Mammary epithelial cell (primary cell): ENCODE data around the gene RAMAC.
A peak's percentile ranks its signal among the peaks of the same experiment; 100 is the strongest.

Experiments
- CTCF ChIP-seq, 2 donors: IDR thresholded peaks in 1 of 2; conservative IDR thresholded peaks in 1 of 2; 2 replicates each; pipeline ENCODE4 v1.5.1; 2011 to 2012; ENCODE audit warnings: inconsistent platforms in 2 of 2, low read length in 2 of 2, mild to moderate bottlenecking in 2 of 2, control low read depth in 1 of 2, low read depth in 1 of 2; ENCODE audit not compliant: insufficient read depth in 1 of 2; ENCODE audit errors: extremely low read depth in 1 of 2
- EZH2 ChIP-seq: IDR thresholded peaks from 2 replicates; pipeline ENCODE4 v1.6.1; 2012; ENCODE audit warnings: low read length, inconsistent platforms, borderline replicate concordance

DNA sequence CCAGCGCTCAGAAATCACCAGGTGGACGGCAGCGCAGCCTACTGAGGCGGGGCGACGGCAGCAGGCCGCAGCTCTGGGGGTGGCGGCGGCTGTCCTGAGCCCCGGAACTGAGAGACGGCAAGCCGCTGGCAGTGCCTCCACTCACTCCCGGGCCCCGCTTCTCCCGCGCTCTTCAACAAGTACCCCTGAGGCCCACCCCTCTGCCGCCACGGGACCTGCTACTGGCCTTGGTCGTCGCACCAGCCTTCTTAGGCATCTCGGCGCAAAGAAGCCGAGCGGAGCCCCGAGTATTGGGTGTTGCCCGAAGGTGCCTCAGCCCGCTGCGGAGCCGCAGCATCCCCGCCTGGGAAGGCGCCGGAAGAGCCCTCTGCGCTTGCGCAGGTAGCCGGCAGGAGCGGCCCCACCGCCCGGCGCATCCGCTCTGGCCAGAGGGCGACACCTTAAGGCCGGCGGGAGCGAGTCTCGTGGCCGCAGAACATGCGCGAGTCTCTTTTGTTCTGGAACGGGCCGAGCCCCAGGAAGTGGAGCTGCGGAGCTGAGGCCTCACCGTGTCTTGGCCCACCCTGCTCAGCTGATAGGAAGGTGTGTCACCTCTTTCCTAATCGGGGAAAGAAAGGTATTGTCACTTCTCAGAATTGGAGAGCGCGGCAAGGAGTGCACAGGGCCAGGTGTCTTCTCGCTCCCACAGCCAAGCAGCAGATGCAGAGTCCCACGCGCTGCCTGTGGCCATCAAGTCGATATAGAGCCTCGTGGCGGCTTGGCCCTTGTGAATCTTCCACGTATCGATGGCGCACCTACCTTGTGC lies 25.5 kb downstream of the RAMAC start, which contains the start of gene C15orf40:
- TF ChIP-seq CTCF (conservative IDR thresholded peaks at IDR 0.05 in 1 of 2, IDR thresholded peaks at IDR 0.05 in 1 of 2; ENCODE audit: extremely low read depth in 1 of 2, insufficient read depth in 1 of 2, low read depth in 1 of 2, low read length in 2 of 2), result peak; percentile 31 to 75
- no peak for TF ChIP-seq EZH2
